Epidermal melanocyte (primary cell): ENCODE results near the gene TUBGCP5.

Experiments
- DNase-seq: peaks from one replicate; pipeline ENCODE4 v3.0.0; 2011; ENCODE audit warnings: low spot score; ENCODE audit not compliant: insufficient read length

TUBGCP5 gene

GRCh38 chr15:22979238-22980188, 59.9 kb downstream of the TUBGCP5 start:
- DNase-seq: peak; percentile 49

GRCh38 chr15:22978691-22979237, 60.6 kb downstream of the TUBGCP5 start:
- DNase-seq: no peak

DNA sequence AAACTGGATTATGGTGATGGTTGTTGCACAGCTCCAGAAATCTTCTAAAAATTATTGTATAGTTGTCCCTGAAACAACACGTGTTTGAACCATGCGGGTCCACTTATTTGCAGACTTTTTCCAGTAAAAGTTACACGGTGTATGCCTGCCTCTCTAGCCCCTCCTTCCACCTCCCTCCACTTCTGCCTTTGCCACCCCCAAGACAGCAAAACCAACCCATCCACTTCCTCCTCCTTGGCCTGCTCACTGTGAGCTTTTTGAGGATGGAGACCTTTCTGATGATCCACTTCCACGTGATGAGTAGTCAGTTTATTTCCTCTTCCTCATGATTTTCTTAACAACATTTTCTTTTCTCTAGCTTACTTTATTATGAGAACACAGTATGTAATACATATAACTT, 64.6 kb downstream of the TUBGCP5 start:
- no peak for DNase-seq

- no peak for DNase-seq
These were observed 65.4 kb downstream of the TUBGCP5 start for GRCh38 chr15:22973987-22974386.

GRCh38 chr15:22973286-22973685, 66.1 kb downstream of the TUBGCP5 start:
- DNase-seq: no peak

- DNase-seq: no peak
These were observed 69.9 kb downstream of the TUBGCP5 start for GRCh38 chr15:22969489-22969888.

DNA sequence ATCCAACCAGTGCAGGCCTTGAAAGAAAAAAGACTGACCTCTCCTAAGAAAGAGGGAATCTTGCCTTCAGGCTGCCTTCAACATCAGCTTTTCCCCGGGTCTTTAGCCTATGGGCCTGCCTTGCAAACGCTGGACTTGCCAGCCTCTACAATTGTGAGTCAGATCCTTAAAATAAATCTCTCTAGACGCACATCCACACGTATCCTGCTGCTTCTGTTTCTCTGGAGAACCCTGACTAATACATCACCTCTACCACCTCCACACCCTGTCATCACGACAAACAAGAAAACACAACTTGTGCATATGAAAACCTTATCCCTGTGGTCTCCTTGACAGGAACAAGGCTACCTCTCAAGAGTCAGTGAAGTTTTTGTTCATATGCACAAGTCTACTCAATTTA, 71.0 kb downstream of the TUBGCP5 start:
- DNase-seq: no peak

GRCh38 chr15:22967084-22967770, 72.1 kb downstream of the TUBGCP5 start:
- no peak for DNase-seq

DNA sequence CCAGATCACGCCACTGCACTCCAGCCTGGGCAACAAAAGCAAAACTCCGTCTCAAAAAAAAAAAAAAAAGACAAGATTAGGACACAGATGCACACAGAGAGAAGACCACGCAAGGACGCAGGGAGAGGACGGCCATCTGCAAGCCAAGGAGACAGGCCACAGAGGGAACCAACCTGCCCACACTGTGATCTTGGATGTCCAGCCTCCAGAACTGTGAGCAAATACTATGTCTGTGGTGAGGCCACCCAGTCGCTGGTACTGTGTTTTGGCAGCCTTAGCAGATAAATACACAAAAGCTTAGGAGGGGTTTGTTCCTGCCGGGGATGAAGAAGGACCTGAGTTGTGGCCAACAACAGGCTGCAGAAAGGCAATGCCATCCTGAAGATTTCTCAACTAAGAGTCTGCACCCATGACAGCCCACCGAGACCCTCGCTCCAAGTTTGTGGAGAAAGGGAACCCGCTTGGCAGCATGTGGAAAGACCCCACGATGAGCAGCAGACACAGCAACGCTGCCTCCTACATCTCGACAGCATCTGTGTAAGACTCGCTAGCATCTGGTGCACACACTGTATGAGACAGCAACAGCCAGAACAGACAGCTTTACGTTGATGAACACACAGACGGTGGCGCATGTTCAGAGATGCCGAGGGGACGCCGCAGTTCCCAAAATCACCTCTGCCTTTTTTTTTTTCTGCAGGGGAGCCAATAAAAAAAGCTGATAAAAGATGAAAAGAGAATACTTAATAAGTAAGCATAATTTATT, 72.9 kb downstream of the TUBGCP5 start:
- DNase-seq: no peak

DNA sequence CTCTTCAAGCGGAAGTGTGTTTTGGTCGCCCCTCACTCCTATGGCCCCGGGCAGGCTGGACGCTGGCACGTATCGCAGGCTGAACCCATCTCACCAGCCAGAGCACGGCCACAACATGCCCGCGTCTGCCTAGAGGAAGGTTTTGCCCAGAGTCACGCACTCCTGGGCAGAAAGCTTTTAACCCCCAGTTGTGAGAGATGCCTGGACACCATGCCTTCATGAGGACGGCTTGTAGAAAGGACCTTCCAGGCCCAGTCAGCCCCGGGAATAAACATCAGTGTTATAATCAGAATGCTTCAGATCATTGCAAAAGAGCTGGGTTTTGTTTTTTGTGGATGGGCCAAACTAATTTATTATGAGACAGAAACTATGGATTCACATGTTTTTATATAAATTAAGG, 75.7 kb downstream of the TUBGCP5 start:
- no peak for DNase-seq

GRCh38 chr15:22962611-22963010, 76.8 kb downstream of the TUBGCP5 start:
- no peak for DNase-seq

DNA sequence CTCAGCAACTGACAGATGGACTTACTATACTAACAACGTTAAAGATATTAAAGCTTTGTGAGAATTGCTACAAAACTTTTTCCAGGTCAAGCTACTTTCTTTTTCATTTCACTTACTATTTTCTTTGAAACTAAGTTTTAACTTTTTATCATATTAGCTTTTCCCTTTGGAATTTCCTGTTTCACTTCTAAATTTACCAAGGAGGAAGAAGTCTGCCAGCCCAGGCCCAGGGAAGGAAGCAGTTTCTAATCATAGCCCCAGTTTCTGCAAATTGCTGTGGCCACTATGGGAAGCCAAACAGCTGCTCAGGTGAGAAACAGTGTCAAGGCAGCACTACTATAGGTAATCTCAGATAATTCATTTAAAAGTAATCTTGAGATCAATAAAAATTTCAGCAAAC, 77.6 kb downstream of the TUBGCP5 start:
- no peak for DNase-seq

DNA sequence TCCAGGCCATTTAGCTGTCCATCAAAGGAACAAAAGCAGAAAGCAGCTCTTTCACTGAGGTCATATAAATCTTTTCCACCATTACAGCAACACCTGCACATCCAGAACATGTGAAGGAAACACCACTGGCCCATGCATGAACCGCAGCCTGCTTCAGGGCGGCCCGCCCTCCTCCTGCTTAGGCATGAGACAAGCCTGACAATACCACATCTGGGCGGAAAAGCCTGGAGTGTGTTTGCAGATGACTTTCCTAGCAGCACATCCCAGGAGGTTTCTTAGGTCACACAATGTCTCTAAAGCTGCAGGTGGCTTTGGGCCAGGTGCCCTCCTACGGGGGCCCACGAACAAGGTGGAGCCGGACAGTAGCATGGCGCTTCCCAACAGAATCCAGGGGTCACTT, 78.8 kb downstream of the TUBGCP5 start:
- DNase-seq: no peak

GRCh38 chr15:22960126-22960525, 79.2 kb downstream of the TUBGCP5 start:
- DNase-seq: no peak

GRCh38 chr15:22959321-22960101, 79.9 kb downstream of the TUBGCP5 start:
- no peak for DNase-seq

GRCh38 chr15:22958487-22959280, 80.7 kb downstream of the TUBGCP5 start:
- no peak for DNase-seq

DNA sequence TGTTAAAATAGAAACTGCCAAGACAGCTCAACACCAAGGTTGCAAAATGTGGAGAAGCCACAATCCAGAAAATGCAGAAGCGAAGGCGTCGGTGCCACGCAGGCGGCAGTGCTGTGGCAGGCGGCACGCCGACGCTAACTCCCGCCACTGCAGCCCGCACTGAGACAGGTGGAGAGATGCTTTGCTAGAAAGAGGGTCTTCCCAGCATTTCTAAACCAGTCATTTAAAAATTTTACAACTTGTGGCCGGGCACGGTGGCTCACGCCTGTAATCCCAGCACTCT, 82.5 kb downstream of the TUBGCP5 start:
- no peak for DNase-seq

DNA sequence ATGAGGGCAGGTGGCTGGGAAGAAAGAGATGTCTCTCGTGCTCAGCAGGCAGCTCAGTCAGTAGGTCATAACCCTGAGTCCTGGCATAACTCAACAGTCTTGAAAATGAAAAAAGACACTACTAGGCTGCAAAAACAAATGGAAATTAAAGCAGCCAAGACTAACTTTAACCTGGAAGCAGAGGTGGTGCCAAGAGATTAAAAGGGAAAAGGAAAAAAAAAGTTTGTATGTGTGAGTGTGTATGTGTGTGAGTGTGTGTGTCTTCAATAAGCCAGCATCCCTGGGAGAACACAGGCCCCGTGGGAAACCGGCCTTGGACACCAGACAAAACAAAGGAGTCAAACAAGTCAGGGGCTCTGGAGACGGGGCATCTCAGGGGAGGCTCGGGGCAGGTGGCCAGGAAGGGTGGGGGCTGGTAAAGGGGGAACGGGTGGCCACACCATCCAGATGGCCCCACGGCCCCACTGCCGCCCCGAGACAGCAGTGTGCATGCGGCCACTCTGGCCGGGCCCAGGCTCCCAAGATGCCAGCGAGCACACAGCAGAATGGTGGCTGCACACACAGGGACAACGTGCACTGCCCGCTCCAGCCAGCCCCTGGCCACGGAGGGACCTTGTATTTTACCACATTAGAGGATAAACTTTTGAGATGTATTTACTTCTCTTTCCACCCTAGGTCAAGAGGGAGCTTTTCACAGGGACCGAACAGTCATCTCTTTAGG, 83.0 kb downstream of the TUBGCP5 start:
- no peak for DNase-seq

GRCh38 chr15:22955544-22956119, 83.7 kb downstream of the TUBGCP5 start:
- no peak for DNase-seq
